ENCODE results near the gene TCF23.

DNA sequence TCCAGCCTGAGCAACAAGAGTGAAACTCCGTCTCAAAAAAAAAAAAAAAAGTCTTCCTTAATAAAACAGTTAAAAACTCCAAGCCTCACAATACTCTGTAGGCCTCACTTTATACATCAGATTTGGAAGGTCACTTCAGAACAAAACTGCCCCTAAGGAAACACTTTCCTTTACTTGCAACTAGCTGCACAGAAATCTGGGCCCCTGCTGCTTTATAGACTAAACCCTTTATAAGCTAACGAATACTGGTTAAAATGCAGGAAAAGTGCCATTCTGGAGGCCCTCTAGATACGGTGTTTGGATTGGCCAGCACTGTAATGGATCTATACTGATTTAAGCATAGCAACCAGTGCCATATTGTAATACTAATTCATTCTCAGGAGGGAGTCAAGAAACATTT is 23.7 kb upstream of the TCF23 start:
- TF ChIP-seq POLR2A (IDR thresholded peaks at IDR 0.05): no peak
- TF ChIP-seq CTCF (IDR thresholded peaks at IDR 0.05): no peak

All from adrenal gland (tissue), 5 donors.